GM18508 (cell line): ENCODE data around the gene ZCCHC2.

ENCODE experiments used
- ATAC-seq: cut with Tn5 transposase; IDR thresholded peaks from one replicate; pipeline ENCODE4 v1.9.1; 2021; ENCODE audit warnings: moderate number of reproducible peaks; ENCODE audit not compliant: insufficient read depth, unreplicated experiment

ZCCHC2 gene

GRCh38 chr18:62509779-62510178 is 13.0 kb upstream of the ZCCHC2 start:
- ATAC-seq = no peak

GRCh38 chr18:62510789-62511188 is 12.0 kb upstream of the ZCCHC2 start:
- ATAC-seq = no peak

- ATAC-seq = no peak
Measured at GRCh38 chr18:62512532-62512931, 10.3 kb upstream of the ZCCHC2 start.

- ATAC-seq = no peak
Measured at GRCh38 chr18:62512996-62513395, 9.8 kb upstream of the ZCCHC2 start.

- no peak for ATAC-seq
Measured at GRCh38 chr18:62514570-62514969, 8.3 kb upstream of the ZCCHC2 start.

- no peak for ATAC-seq
Measured at GRCh38 chr18:62516242-62516641, 6.6 kb upstream of the ZCCHC2 start.

- no peak for ATAC-seq
Measured at GRCh38 chr18:62518460-62519375, 4.1 kb upstream of the ZCCHC2 start.

- no peak for ATAC-seq
Measured at GRCh38 chr18:62519684-62520083, 3.1 kb upstream of the ZCCHC2 start.

GRCh38 chr18:62521082-62521481 is 1.7 kb upstream of the ZCCHC2 start:
- ATAC-seq = no peak

GRCh38 chr18:62521593-62521992 is 1.2 kb upstream of the ZCCHC2 start:
- ATAC-seq = no peak

GRCh38 chr18:62522178-62522503 is 684 bp upstream of the ZCCHC2 start:
- ATAC-seq = peak; percentile 1

GRCh38 chr18:62523255-62523588 is 397 bp downstream of the ZCCHC2 start:
- no peak for ATAC-seq

- ATAC-seq = no peak
Measured at GRCh38 chr18:62523631-62524439, 1.0 kb downstream of the ZCCHC2 start.

GRCh38 chr18:62524440-62525200 is 1.8 kb downstream of the ZCCHC2 start:
- ATAC-seq = no peak

- ATAC-seq = no peak
Measured at GRCh38 chr18:62525608-62526007, 2.8 kb downstream of the ZCCHC2 start.

- no peak for ATAC-seq
Measured at GRCh38 chr18:62526098-62527025, 3.5 kb downstream of the ZCCHC2 start.

- no peak for ATAC-seq
Measured at GRCh38 chr18:62529597-62529996, 6.8 kb downstream of the ZCCHC2 start.

- no peak for ATAC-seq
Measured at GRCh38 chr18:62531078-62531477, 8.3 kb downstream of the ZCCHC2 start.

GRCh38 chr18:62531931-62532330 is 9.1 kb downstream of the ZCCHC2 start:
- no peak for ATAC-seq

- no peak for ATAC-seq
Measured at GRCh38 chr18:62536005-62536404, 13.2 kb downstream of the ZCCHC2 start.
